Endodermal cell (in vitro differentiated cells): ENCODE results near the gene PHF21B. TPM values are rescaled to one million over a fixed set of nuclear protein-coding genes. Genes with fewer than 3 reads are reported as not detected.

Experiments
- DNase-seq: peaks from one replicate; pipeline ENCODE4 v3.0.0-alpha.2; 2017
- H3K27ac ChIP-seq: 2 replicates; pipeline ENCODE4 v1.5.1; 2013; ENCODE audit warnings: mild to moderate bottlenecking, low read depth, low read length, moderate library complexity
- H3K27me3 ChIP-seq: 2 replicates; pipeline ENCODE4 v1.6.1; 2013; ENCODE audit warnings: mild to moderate bottlenecking, low read length, moderate library complexity; ENCODE audit not compliant: insufficient read depth, control insufficient read depth, poor library complexity, severe bottlenecking
- H3K36me3 ChIP-seq: 2 replicates; pipeline ENCODE4 v1.7.0; 2013; ENCODE audit warnings: mild to moderate bottlenecking, low read length, moderate library complexity; ENCODE audit not compliant: control insufficient read depth, insufficient read depth
- H3K4me1 ChIP-seq: one replicate; pipeline ENCODE4 v1.7.0; 2013; ENCODE audit warnings: low read length; ENCODE audit not compliant: control insufficient read depth, insufficient read depth
- H3K4me3 ChIP-seq: 2 replicates; pipeline ENCODE4 v1.5.1; 2013; ENCODE audit warnings: mild to moderate bottlenecking, low read length, moderate library complexity
- H3K9ac ChIP-seq: 2 replicates; pipeline ENCODE4 v1.6.1; 2013; ENCODE audit warnings: mild to moderate bottlenecking, low read length, moderate library complexity; ENCODE audit not compliant: poor library complexity, severe bottlenecking; ENCODE audit errors: extremely low read depth
- H3K9me3 ChIP-seq: 2 replicates; pipeline ENCODE4 v1.6.1; 2013; ENCODE audit warnings: mild to moderate bottlenecking, low read length, moderate library complexity; ENCODE audit not compliant: control insufficient read depth
- H3K27ac Mint-ChIP-seq: 2 replicates; pipeline ENCODE4 v1.8.0; 2020; ENCODE audit warnings: mixed read lengths
- H3K27me3 Mint-ChIP-seq: 2 replicates; pipeline ENCODE4 v1.8.0; 2021; ENCODE audit warnings: mild to moderate bottlenecking, mixed read lengths; ENCODE audit not compliant: insufficient read depth
- H3K36me3 Mint-ChIP-seq: 2 replicates; pipeline ENCODE4 v1.8.0; 2020; ENCODE audit warnings: low read depth, mixed read lengths
- H3K4me1 Mint-ChIP-seq: 2 replicates; pipeline ENCODE4 v1.8.0; 2020; ENCODE audit warnings: mixed read lengths
- H3K4me3 Mint-ChIP-seq: 2 replicates; pipeline ENCODE4 v1.8.0; 2020; ENCODE audit warnings: mild to moderate bottlenecking, moderate library complexity, mixed read lengths
- H3K9me3 Mint-ChIP-seq: 2 replicates; pipeline ENCODE4 v1.8.0; 2020; ENCODE audit warnings: mild to moderate bottlenecking, mixed read lengths
- WGBS, 2 experiments: methylation state at CpG; one replicate each; pipeline versions ENCODE4 v1.1.5 to v1.1.7; 2013; ENCODE audit warnings: missing lambda C conversion rate in 2 of 2, mixed read lengths in 1 of 2; ENCODE audit not compliant: insufficient coverage in 1 of 2, insufficient read length in 1 of 2; 5-methylcytosine and 5-hydroxymethylcytosine counted together
- total RNA-seq, 2 donors: library from RNA; stranded (reverse); fragmentation: NEBNext Ultra II Directional in 1 of 2; extraction: Animal tissue kit (Norgen Biotek cat#: 25700) in 1 of 2; gene quantifications; 2 replicates in 1 of 2; 3 replicates in 1 of 2; pipeline ENCODE4 v1.2.1, GENCODE V29; 2021
- TF ChIP-seq, protein P1 (sequence below): fragments of 200-600 bp; sonication (generic); conservative IDR thresholded peaks from 2 replicates; pipeline ENCODE4 v1.5.0; 2021; ENCODE audit warnings: antibody characterized with exemption, mild to moderate bottlenecking

The PHF21B gene
- total RNA-seq, 2 donors from 2014 or later: 57.5 to 69.2 TPM

DNA sequence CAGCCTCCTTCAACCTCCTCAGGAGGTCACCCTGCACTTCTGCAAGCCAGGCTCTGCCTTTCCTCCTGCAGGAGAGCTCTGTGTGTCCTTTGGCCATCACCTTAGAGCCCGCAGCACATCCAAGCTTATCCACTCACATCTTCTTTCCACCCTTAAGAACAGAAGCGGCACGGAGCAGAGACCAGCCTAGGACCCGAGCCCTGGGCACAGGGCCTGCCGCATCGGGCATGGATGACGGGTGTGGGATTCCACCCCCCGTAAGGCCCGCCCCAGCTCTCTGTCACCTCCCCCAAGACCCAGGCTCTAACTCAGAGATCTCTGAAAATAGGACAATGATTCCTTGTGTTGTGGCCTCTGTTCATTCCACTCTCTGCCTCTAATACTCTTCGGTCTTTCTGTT, 42.1 kb upstream of the PHF21B start:
- peak overlapping the region; percentile 52 for H3K4me3 Mint-ChIP-seq
- H3K36me3 Mint-ChIP-seq: peaks cover 1% of the 10 kb centered on the region
- peak overlapping the region; percentile 91 for H3K9ac ChIP-seq
- peak overlapping the region; percentile 81 for H3K4me3 ChIP-seq
- peaks cover 28% of the 10 kb centered on the region for H3K4me1 ChIP-seq
- 74 to 83% methylated on average over 7 to 10 of the region's 10 CpGs for WGBS, 2 experiments
- TF ChIP-seq, protein P1, sequence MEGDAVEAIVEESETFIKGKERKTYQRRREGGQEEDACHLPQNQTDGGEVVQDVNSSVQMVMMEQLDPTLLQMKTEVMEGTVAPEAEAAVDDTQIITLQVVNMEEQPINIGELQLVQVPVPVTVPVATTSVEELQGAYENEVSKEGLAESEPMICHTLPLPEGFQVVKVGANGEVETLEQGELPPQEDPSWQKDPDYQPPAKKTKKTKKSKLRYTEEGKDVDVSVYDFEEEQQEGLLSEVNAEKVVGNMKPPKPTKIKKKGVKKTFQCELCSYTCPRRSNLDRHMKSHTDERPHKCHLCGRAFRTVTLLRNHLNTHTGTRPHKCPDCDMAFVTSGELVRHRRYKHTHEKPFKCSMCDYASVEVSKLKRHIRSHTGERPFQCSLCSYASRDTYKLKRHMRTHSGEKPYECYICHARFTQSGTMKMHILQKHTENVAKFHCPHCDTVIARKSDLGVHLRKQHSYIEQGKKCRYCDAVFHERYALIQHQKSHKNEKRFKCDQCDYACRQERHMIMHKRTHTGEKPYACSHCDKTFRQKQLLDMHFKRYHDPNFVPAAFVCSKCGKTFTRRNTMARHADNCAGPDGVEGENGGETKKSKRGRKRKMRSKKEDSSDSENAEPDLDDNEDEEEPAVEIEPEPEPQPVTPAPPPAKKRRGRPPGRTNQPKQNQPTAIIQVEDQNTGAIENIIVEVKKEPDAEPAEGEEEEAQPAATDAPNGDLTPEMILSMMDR: no peak
- peak overlapping the region; percentile 98 for H3K27ac Mint-ChIP-seq
- no peaks in the 10 kb centered on the region for H3K9me3 ChIP-seq
- peaks cover 72% of the 10 kb centered on the region for H3K4me1 Mint-ChIP-seq
- H3K36me3 ChIP-seq: no peaks in the 10 kb centered on the region
- peak overlapping the region; percentile 52 for H3K27ac ChIP-seq
- no peaks in the 10 kb centered on the region for H3K9me3 Mint-ChIP-seq
- DNase-seq: no peak
- H3K27me3 Mint-ChIP-seq: peaks cover 4% of the 10 kb centered on the region
- no peaks in the 10 kb centered on the region for H3K27me3 ChIP-seq

DNA sequence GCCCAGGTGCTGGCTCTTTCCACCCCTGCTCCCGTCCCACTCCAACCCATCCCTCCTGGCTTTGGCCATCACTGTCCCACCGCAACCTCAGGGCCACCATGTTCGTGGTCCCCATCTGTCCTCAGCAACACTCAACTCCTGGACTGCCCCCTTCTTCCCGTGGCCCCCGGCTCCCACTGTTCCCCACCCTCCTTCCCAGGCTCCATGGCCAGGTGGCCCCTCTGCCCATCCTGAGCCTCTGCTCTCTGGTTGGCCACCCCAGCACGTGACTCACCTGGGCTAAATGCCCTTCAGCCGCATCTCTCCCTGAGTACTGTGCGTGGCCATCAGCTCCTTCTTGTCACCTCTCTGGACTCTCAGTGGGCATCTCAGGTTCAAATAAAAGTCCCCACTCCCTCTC, 41.6 kb upstream of the PHF21B start:
- TF ChIP-seq, protein P1: no peak
- H3K9ac ChIP-seq: peak overlapping the region; percentile 91
- H3K9me3 Mint-ChIP-seq: no peaks in the 10 kb centered on the region
- H3K9me3 ChIP-seq: no peaks in the 10 kb centered on the region
- H3K4me3 ChIP-seq: peak overlapping the region; percentile 81
- H3K27me3 ChIP-seq: no peaks in the 10 kb centered on the region
- no peak overlapping the region for H3K27ac ChIP-seq
- 92 to 100% methylated on average over 6 to 8 of the region's 8 CpGs for WGBS, 2 experiments
- H3K4me1 Mint-ChIP-seq: peaks cover 76% of the 10 kb centered on the region
- H3K4me3 Mint-ChIP-seq: peak overlapping the region; percentile 52
- peaks cover 4% of the 10 kb centered on the region for H3K27me3 Mint-ChIP-seq
- no peak for DNase-seq
- no peaks in the 10 kb centered on the region for H3K36me3 ChIP-seq
- H3K27ac Mint-ChIP-seq: peak overlapping the region; percentile 98
- peaks cover 28% of the 10 kb centered on the region for H3K4me1 ChIP-seq
- H3K36me3 Mint-ChIP-seq: peaks cover 7% of the 10 kb centered on the region

DNA sequence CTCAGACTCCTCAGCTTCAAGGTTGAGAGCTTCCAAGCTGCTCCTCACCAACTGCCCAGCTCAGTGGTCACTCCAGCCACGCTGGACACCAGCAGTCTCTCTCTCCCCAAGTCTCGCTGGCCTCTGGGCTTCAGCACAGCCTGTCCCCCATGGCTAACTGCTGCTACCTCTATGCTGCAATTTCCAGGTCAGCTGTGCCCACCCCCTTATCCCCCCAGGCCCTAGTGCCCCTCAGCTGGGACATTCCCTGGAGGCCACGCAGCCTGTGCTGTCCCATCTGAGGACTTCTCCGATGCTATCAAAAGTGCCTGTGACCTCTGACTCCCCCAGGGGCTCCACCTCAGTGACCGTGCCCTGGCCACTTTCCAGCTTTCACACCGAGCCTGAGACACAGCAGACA, 37.5 kb upstream of the PHF21B start:
- Histone ChIP-seq H3K9me3 (peaks cover 11% of the 10 kb centered on the region), H3K36me3 (peaks cover 2% of the 10 kb centered on the region), H3K4me1 (peaks cover 21% of the 10 kb centered on the region), H3K4me3 (peak overlapping the region; percentile 14), H3K27ac (no peak overlapping the region), H3K27me3 (no peaks in the 10 kb centered on the region), H3K9ac (no peak overlapping the region)
- no peak overlapping the region for H3K27ac Mint-ChIP-seq
- WGBS, 2 experiments: 75 to 91% methylated on average over 5 to 6 of the region's 6 CpGs
- peaks cover 34% of the 10 kb centered on the region for H3K36me3 Mint-ChIP-seq
- DNase-seq: no peak
- peak overlapping the region; percentile 20 for H3K4me3 Mint-ChIP-seq
- no peaks in the 10 kb centered on the region for H3K27me3 Mint-ChIP-seq
- peaks cover 51% of the 10 kb centered on the region for H3K4me1 Mint-ChIP-seq
- peaks cover 11% of the 10 kb centered on the region for H3K9me3 Mint-ChIP-seq
- TF ChIP-seq, protein P1: no peak
